NCI-H187 treated with DMSO at 0.1 percent for 48 hours (cell line): ENCODE data around the gene KIFBP.
"Not testable (repeated sequence)": the region's sequence is repeated elsewhere in the genome, so short reads cannot be mapped to it uniquely, and the experiment has no call there.

Experiments used
- DNase-seq: peaks from one replicate; lab custom pipeline; 2025; lab: John Stamatoyannopoulos, UW

KIFBP gene

GRCh38 chr10:68988530-68989316 lies at the start of gene KIFBP:
Gene KIFBP, plus strand, starts transcription at chr10:68988803. Its CDS starts 30 bp downstream, at chr10:68988833.
- peak; percentile 83 for DNase-seq

GRCh38 chr10:68938884-68939283 lies 49.7 kb upstream of the KIFBP start:
- DNase-seq = no peak

- not testable (repeated sequence) for DNase-seq
Observed at GRCh38 chr10:68940917-68941316, 47.7 kb upstream of the KIFBP start.

GRCh38 chr10:68950598-68950997 lies 38.0 kb upstream of the KIFBP start:
- no peak for DNase-seq

GRCh38 chr10:68954904-68955303 lies 33.7 kb upstream of the KIFBP start:
- DNase-seq = no peak

GRCh38 chr10:68955355-68955831 lies 33.2 kb upstream of the KIFBP start:
- no peak for DNase-seq

GRCh38 chr10:68955832-68956532 lies 32.6 kb upstream of the KIFBP start, which contains the start of gene DDX21:
Gene DDX21, plus strand, starts transcription at chr10:68956170. Its CDS starts 56 bp downstream, at chr10:68956226.
- peak; percentile 32 for DNase-seq

- DNase-seq = no peak
Observed at GRCh38 chr10:68957284-68957615, 31.4 kb upstream of the KIFBP start.

- no peak for DNase-seq
Observed at GRCh38 chr10:68957654-68958053, 30.9 kb upstream of the KIFBP start.

- no peak for DNase-seq
Observed at GRCh38 chr10:68959695-68960527, 28.7 kb upstream of the KIFBP start.

GRCh38 chr10:68963151-68963550 lies 25.5 kb upstream of the KIFBP start:
- no peak for DNase-seq

GRCh38 chr10:68973975-68974374 lies 14.6 kb upstream of the KIFBP start:
- no peak for DNase-seq

GRCh38 chr10:68975936-68976473 lies 12.6 kb upstream of the KIFBP start:
- DNase-seq = not testable (repeated sequence)

GRCh38 chr10:68979738-68980137 lies 8.9 kb upstream of the KIFBP start:
- not testable (repeated sequence) for DNase-seq

- no peak for DNase-seq
Observed at GRCh38 chr10:68981074-68981473, 7.5 kb upstream of the KIFBP start.

GRCh38 chr10:68982389-68982788 lies 6.2 kb upstream of the KIFBP start:
- no peak for DNase-seq

- no peak for DNase-seq
Observed at GRCh38 chr10:68987611-68988010, 992 bp upstream of the KIFBP start.

- DNase-seq = no peak
Observed at GRCh38 chr10:68989317-68989990, 851 bp downstream of the KIFBP start.

- DNase-seq = no peak
Observed at GRCh38 chr10:68992636-68993440, 4.2 kb downstream of the KIFBP start.

- DNase-seq = no peak
Observed at GRCh38 chr10:68997211-68997610, 8.6 kb downstream of the KIFBP start.

GRCh38 chr10:69004821-69005220 lies 16.2 kb downstream of the KIFBP start:
- DNase-seq = no peak
